ENCODE data around the gene CDHR2.

The CDHR2 gene

GRCh38 chr5:176625966-176626875 lies 77.1 kb downstream of the CDHR2 start:
- no peak for ATAC-seq
- TF ChIP-seq PATZ1 (CRISPR knock-in tag; IDR thresholded peaks at IDR 0.05; ENCODE audit: borderline replicate concordance) (no peak), ARNTL (CRISPR knock-in tag; IDR thresholded peaks at IDR 0.05; ENCODE audit: borderline replicate concordance, low read depth) (no peak), ZNF565 (CRISPR knock-in tag; conservative IDR thresholded peaks at IDR 0.05; ENCODE audit: low read depth) (no peak), RARB (CRISPR knock-in tag; IDR thresholded peaks at IDR 0.05) (no peak), CSRNP3 (CRISPR knock-in tag; IDR thresholded peaks at IDR 0.05) (no peak), BACH2 (CRISPR knock-in tag; IDR thresholded peaks at IDR 0.05; ENCODE audit: borderline replicate concordance) (no peak), ZNF8 (CRISPR knock-in tag; IDR thresholded peaks at IDR 0.05) (no peak), CSDC2 (CRISPR knock-in tag; IDR thresholded peaks at IDR 0.05) (no peak), ISL1 (CRISPR knock-in tag; IDR thresholded peaks at IDR 0.05) (no peak), TSHZ2 (CRISPR knock-in tag; IDR thresholded peaks at IDR 0.05) (no peak), ZC3H10 (CRISPR knock-in tag; IDR thresholded peaks at IDR 0.05) (no peak), ZNF70 (CRISPR knock-in tag; IDR thresholded peaks at IDR 0.05) (no peak), POU6F1 (CRISPR knock-in tag; IDR thresholded peaks at IDR 0.05; ENCODE audit: borderline replicate concordance, low read depth) (no peak), TCF4 (CRISPR knock-in tag; IDR thresholded peaks at IDR 0.05; ENCODE audit: borderline replicate concordance) (no peak)

- TF ChIP-seq ARNTL (CRISPR knock-in tag; IDR thresholded peaks at IDR 0.05; ENCODE audit: borderline replicate concordance, low read depth) (no peak), RARB (CRISPR knock-in tag; IDR thresholded peaks at IDR 0.05) (no peak), ZFP3 (CRISPR knock-in tag; IDR thresholded peaks at IDR 0.05) (no peak), ISL1 (CRISPR knock-in tag; IDR thresholded peaks at IDR 0.05) (no peak), TOX (CRISPR knock-in tag; IDR thresholded peaks at IDR 0.05; ENCODE audit: borderline replicate concordance) (no peak), POU6F1 (CRISPR knock-in tag; IDR thresholded peaks at IDR 0.05; ENCODE audit: borderline replicate concordance, low read depth) (no peak), GLIS3 (CRISPR knock-in tag; IDR thresholded peaks at IDR 0.05) (no peak), BACH2 (CRISPR knock-in tag; IDR thresholded peaks at IDR 0.05; ENCODE audit: borderline replicate concordance) (no peak), ZNF70 (CRISPR knock-in tag; IDR thresholded peaks at IDR 0.05) (no peak), ZFP30 (CRISPR knock-in tag; IDR thresholded peaks at IDR 0.05) (no peak), CSRNP3 (CRISPR knock-in tag; IDR thresholded peaks at IDR 0.05) (no peak), ESRRG (CRISPR knock-in tag; IDR thresholded peaks at IDR 0.05) (no peak), ZC3H10 (CRISPR knock-in tag; IDR thresholded peaks at IDR 0.05) (no peak)
- ATAC-seq, result no peak
Observed at GRCh38 chr5:176626876-176627236, 77.7 kb downstream of the CDHR2 start.
